HG03108 (cell line): ENCODE results near the gene CCDC74A.
"Not testable (repeated sequence)": the region's sequence is repeated elsewhere in the genome, so short reads cannot be mapped to it uniquely, and the experiment has no call there.

Experiments
- ATAC-seq: cut with Tn5 transposase; IDR thresholded peaks from one replicate; pipeline ENCODE4 v1.9.1; 2021; ENCODE audit warnings: moderate library complexity; ENCODE audit not compliant: unreplicated experiment

The CCDC74A gene

DNA sequence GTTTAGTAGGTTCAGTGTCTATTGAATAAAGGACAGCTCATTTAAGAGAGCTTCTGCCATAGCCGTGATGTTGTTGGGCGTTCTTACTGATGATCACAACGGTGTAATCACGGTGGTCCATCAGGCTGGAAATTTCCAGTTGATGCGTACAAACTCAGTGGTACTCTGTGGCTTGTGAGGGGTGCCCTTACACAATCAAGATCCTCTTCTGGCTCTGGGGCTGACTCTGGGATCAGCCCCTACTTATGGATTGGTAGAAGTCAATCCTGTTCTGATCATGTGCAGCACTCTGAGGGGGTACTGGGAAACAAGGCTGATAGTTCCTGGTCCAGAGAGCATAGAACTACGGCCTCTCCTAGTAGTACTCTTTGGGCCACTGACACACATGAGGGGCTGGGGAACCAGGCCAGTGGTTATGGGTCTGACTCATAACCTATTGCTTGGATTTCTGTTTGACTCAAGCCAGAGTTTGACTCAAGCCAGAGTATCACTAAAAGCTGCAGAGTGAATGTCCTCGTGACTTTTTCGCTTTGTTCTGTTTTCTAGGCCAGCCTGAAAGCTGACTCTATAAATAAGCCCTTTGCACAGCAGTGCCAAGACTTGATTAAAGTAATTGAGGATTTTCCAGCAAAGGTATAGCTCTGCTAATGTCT lies 29.2 kb upstream of the CCDC74A start:
- peak; percentile 82 for ATAC-seq

DNA sequence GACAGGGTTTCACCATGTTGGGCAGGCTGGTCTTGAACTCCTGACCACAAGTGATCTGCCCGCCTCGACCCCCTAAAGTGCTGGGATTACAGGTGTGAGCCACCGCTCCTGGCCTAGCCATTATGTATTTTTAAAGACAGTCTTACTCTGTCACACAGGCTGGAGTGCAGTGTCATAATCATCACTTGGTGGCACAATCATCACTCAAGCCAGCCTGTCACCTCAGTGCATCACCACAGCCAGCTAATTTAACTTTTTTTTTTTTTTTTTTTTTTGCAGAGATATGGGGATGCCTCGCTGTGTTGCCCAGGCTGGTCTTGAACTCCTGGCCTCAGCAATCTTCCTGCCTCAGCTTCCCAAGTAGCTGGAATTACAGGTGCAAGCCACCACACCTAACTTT lies 24.1 kb upstream of the CCDC74A start:
- not testable (repeated sequence) for ATAC-seq

DNA sequence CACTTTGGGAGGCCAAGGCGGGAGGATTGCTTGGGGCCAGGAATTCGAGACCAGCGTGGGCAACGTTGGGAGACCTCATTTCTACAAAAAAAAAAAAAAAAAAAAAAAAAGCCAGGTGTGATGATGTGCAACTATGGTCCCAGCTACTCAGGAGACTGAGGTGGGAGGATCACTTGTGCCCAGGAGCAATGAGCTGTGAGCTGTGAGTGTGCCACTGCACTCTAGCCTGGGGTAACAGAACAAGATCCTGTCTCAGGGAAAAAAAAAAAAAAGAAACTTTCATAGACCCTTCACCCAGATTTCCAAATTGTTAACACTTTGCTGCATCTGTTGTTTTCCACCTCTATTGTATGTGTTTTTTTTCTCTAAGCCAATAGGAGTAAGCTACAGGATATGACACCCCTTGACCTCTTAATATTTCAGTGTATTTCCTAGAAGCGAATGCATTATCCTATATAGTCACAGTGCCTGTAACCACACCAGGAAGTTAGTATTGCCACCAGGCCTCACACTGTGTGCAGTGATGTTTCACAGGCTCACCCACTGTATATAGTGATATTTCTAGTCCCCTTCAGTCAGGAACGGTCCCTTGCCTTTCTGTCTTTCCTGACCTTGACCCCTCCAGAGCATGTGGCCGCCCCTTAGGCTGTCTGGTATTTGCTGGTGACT lies 23.5 kb upstream of the CCDC74A start:
- not testable (repeated sequence) for ATAC-seq

DNA sequence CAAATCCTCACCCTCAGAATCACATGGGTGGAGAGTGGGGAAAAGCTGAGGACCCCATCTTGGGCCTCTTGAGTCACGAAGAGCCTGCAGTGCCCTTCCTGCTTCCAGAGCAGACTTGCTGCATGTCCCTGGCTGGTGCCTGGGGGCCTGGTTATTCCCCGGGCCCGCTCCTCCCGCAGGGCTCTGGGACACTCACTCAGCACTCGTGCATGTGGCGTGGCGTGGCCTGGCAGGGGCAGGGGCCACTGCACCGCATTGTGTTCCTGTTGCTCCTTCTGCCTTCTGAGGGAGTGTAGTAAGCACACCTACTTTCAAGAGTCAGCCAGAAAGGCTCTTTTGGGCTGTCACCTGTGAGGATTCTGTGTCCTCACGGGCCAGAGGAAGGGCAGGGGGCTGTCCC lies 18.1 kb upstream of the CCDC74A start:
- ATAC-seq, result no peak

DNA sequence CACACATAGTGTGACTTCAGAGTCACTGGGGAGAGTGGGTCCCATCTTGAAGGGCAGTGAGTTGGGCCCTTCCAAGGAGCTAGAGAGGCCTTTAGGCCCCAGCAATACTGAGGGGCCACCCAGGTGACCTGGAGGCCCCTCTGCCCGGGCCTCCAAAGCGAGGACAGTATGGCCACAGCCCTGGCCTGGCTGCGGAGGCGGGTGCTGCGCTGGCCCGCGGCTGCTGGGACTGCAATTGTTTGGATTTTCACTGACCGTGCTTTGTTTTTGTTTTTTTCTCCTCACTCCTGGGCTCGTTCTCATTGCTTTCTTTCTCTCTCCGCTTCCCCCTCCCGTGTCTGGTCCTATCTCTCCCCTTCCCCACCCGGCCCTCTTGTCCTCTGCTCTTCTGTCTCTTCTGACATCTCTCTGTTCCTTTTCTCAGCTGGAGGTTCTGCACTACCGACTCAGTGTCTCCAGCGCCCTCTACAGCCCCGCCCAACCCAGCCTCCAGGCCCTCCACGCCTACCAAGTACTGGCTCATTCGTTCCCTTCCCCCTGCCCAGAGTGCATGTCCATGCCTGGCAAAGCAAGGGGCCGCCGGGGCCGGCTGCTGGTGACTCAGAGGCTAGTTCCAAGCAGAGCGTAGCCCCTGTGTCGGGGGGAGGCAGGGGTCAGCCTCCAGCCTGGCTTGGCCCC lies 16.3 kb upstream of the CCDC74A start:
- ATAC-seq, result not testable (repeated sequence)

DNA sequence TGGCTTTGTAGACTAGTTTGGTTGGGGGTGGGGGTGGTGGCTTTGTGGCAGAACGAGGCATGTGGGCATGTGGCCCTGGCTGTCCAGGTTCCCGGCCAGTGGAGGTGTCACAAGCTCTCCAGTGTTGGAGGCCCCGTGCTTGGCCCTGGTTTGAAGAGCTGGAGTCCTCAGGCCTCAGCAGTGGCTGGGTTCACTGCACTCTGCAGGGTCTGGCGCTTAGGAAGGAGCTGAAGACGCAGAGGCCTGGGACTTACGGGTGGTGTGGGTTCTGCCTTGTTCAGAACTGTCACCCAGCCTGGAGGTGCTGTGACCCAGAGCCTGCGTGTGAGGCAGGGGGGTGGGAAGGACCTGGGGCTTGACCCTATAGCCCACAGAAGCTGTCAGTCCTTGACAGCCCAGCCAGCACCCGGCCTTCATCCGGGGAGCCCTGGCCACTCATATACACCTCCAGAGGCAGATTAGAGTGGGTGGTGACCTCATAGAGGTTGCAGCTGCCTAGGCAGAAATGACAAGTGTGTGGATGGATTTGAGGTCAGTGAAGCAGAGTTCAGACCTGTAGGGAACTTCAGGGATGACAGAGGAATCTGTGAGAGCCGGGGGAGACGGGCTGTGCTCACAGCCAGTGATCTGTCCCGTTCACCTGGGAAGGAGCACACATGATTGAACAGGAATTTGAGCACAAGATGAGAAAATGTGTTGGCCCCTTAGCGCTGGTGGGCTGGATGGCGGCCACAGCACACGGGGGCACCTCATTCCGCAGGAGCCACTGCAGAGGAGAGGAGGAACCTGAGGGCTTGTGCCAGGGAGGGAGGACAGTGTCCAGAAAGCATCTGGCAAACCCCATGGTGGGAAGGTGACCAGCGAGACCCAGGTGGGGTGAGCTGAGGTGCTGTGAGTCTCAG lies 15.5 kb upstream of the CCDC74A start:
- ATAC-seq, result not testable (repeated sequence)

DNA sequence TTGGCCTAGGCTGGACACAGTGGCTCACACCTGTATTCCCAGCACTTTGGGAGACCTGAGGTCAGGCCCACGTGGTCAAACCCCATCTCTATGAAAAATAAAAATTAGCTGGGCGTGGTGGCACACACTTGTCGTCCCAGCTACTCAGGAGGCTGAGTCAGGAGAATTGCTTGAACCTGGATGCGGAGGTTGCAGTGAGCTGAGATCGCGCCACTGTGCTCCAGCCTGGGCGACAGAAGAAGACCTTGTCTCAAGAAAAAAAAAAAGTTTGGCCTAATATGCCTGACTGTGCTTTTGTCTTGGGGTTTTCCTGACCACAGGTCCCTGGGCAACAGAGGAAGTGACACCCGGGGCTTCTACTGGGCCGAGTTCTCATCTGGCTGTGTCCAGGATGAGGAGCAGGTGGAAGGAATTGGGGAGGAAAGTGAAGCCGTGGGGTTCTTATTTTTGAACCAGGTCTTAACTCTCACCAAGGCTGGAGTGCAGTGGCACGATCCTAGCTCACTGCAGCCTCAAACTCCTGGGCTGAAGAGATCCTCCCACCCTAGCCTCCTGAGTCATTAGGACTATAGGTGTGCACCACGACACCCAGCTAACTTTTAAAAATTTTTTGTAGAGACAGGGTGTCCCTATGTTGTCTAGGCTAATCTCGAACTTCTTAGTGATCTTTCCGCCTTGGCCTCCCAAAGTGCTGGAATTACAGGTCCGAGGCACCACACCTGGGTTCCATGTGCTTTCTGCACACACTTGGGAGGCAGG lies 13.1 kb upstream of the CCDC74A start:
- ATAC-seq, result peak; percentile 73

DNA sequence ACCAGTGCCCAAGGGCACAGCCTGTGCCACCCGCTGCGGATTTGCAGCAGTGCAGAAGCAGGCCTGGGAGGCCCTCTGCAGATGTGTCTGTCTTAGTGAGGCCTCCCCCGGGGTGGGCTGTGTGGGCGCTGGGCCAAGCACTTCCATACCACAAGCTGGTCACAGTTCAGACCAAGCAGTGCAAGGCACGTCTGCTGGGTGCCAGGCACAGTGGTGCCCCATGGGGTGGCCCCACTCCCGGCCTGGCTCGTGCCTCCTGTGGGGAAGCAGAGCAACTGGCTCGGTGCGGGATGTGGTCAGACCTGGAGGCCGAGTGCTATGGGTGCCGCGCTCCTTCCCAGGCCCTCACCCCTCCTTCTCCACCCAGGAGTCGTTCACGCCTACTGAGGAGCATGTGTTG lies 12.5 kb upstream of the CCDC74A start:
- not testable (repeated sequence) for ATAC-seq

DNA sequence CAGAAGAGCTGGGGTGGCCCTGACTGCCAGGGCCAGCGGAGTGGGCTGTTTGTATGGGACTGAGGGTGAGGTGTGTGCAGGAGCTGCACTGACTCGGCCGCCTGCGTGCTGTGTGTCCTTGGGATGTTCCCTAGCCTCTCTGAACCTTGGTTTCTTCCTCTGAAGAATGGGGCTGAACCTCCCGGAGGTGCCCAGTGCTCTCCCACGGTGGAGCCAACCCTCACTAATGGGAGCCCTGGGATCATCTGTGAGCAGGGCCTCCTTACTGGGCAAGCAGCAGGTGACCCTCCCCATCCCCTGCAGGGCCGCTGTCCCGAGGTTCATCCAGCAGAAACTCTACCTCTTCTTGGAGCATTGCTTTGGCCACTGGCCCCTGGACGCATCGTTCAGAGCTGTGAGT lies 11.7 kb upstream of the CCDC74A start:
- ATAC-seq, result no peak

DNA sequence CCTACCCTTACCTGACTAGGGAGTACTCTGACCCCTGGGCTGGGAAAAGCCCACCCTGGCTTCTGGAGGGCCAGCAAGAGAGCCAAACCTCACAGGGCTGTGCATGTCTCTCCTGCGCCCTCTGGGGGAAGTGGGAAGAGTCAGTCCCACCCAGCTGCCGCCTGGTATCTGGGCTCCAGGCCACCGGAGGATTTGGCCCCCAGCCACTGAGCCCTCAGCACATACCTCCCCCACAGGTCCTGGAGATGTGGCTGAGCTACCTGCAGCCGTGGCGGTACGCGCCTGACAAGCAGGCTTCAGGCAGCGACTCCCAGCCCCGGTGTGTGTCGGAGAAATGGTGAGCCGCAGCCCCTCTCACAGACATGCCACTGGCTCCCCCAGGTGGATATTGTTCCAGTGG lies 11.1 kb upstream of the CCDC74A start:
- ATAC-seq, result not testable (repeated sequence)

DNA sequence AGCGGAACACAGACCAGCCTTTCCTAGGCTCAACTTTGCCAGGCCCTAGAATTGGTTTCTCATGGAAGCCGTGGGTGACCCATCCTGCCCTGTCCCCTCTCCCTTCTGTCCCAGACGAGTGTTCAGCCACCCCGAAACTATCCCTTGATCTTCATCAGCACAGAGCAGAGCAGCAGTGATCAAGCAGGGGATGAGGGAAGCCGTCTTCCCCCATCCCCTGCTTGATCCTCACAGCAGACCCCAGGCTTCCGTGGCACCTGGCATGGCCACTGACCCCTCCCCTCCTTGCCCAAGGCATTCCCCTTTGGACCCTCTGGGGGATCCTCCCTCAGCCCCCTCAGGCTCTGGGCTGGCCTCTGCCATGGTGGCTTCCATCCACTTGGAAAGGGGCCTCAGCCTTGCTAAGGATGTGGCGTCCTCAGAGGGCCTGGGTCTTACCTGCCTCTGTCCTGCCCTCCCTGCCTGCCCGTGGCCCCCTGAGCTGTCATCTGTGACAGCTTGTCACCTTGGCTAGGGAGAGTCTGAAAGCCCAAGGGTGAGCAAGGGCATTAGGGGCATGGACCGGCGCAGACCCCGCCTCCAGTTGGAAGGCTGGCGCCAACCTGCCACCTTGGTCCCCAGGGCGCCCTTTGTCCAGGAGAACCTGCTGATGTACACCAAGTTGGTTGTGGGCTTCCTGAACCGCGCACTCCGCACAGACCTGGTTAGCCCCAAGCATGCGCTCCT lies 10.4 kb upstream of the CCDC74A start:
- ATAC-seq, result no peak

DNA sequence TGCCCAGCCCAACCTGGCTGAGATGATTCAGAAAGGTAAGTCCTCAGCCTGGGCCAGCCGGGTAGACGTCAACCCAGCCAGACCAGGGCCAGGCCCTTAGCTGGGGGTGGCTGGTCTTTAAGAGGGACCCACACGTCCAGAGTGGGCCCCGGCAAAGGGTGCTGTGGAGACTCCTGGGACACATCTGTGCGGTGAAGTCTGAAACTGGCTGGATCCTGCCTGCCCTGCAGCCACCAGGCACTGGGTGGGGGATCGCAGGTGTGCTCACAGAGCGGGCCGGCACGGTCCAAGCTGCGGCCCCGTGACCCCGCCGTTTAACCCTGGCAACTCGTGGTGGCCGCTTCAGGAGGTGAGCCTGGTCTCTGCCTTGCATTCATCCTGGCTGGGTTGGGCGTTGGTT lies 9.8 kb upstream of the CCDC74A start:
- not testable (repeated sequence) for ATAC-seq

DNA sequence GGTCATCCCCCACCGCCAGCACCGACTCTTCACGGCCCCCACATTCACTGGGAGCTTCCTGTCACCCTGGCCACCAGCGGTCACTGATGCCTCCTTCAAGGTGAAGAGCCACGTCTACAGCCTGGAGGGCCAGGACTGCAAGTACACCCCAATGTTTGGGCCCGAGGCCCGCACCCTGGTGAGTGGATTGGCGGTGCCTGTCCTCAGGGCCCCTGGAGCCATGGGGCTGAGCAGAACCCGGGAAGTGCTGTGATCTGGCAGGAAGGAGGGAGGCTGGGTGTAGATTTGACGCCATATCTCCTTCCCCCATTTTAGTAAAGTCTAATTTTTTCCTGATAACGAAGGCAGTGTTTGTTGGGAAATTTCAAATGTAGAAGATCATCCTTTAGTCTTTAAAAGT lies 9.2 kb upstream of the CCDC74A start:
- not testable (repeated sequence) for ATAC-seq

DNA sequence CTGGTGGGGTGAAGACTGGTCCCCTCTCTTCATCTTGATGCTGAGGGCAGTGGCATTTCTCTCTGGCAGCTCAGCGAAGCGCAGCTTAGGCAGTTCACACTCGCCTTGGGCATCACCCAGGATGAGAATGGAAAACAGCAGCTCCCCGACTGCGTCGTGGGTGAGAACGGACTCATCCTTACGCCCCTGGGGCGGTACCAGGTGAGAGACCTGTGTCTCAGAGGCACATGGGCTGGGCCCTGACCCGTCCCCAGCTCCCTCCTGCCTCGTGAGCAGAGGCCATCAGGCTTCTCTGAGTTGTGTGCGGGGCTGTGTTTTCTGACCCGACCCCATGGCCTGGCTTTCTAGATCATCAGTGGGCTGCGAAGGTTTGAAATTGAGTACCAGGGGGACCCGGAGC lies 8.2 kb upstream of the CCDC74A start:
- ATAC-seq, result no peak

DNA sequence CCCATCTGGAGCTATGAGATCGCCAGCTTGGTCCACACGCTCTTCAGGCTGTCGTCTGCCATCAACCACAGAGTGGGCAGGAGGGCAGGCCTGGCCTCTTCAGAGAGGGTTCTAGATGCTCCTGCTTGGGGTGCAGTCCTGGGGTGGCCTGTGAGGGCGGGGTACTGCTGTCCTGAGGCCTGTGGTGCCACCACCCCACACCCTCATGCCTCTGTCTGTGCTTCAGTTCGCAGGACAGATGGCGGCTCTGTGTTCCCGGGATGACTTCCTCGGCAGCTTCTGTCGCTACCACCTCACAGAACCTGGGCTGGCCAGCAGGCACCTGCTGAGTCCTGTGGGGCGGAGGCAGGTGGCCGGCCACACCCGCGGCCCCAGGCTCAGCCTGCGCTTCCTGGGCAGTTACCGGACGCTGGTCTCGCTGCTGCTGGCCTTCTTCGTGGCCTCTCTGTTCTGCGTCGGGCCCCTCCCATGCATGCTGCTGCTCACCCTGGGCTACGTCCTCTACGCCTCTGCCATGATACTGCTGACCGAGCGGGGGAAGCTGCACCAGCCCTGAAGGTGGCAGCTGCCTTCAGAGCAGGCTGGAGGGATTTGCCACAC lies 7.7 kb upstream of the CCDC74A start:
- ATAC-seq, result not testable (repeated sequence)

DNA sequence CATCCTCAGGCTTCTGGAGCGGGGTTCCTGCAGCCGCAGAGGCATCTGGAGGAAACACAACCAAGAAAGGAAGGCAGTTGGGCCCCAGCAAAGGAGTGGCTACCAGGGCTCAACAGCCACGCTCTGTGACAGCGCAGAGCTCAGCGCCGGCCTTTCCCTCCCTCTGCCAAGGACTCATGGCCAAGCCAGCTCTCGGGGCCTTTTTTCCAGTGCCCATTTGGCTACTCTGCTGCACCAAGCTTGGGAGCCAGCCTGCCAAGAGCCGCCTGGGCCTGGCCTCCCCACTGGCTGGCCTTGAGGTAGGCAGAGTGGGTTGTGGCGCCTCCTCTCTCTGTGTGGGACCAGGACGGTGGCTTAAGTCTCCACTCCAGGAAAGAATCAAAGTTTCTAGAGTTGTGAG lies 7.2 kb upstream of the CCDC74A start:
- no peak for ATAC-seq

DNA sequence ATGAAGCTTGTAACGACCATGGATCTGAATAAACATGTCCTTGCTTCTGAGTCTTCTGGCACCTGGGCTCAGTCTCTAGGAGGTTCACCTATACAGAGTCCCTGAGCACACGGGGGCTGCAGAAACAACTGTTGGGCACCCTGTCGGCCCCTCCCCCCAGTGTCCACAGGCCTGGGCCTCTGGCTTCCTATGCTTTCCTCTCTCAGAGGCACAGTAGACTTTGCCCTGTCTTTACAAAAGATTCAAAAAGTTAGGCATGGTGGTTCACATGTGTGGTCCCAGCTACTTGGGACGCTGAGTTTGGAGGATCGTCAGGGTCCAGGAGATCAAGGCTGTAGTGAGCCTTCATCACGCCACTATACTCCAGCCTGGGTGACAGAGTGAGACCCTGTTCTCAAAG lies 6.2 kb upstream of the CCDC74A start:
- not testable (repeated sequence) for ATAC-seq

DNA sequence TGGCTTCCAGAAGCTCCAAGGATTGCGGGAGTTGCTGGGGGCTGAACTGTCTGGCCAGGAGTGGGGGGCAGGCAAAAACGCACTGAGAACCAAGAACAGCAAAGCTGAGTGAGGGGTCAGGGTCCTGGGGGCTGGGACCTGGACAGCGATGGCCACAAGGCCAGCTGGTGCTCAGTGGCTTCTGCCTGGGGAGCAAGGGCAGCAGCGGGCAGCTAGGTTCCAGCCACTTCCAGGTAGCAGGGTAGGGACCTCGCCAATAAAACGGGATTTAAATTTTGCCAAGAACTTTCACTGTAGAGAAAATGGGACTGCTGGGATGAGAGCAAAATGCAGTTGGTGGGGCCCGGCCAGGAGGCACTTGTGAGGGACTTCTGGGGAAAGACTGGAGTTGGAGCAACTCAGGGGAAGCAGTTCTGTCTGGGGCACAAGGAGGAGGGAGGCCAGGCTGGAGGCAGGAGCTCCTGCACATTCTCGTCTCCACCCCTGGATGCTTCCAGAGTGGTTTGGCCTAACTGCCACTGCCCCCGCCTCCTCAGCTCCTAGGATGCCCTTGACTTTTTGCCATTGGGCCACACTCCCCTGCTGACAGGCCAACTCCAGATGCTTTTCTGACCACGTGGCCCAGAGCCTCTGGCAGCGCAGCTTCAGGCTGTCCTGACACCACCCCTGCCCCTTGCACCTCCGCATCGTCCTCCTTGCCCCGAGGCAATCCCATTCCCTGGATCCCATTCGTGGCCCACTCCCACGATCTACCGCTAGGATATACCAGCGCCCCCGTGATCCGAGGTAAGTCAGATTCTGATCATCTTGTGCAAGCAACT lies 5.5 kb upstream of the CCDC74A start:
- no peak for ATAC-seq

DNA sequence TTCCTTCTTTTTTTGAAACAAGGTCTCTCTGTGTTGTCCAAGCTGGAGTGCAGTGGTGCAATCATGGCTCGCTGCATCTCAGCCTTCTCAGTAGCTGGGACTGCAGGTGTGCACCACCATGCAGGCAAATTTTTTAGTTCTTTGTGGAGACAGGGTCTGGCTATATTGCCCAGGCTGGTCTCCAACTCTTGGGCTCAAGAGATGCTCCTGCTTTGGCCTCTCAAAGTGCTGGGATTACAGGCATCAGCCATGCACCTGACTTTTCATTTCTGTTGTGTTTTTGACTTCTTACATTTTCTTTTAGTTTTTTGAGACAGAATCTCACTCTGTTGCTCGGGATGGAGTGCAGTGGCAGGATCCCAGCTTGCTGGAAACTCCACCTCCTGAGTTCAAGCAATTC lies 2.4 kb upstream of the CCDC74A start:
- not testable (repeated sequence) for ATAC-seq
